ENCODE data around the gene CCL15. TPM values are rescaled to one million over a fixed set of nuclear protein-coding genes. Genes with fewer than 3 reads are reported as not detected.

The CCL15 gene
- total RNA-seq: 1 to 10 TPM in 1 of 2 donors, under 1 TPM in 1; 0.23 to 1.3 TPM
- under 1 TPM in 4 of 6 donors, not detected in 2; 0.15 to 0.43 (median 0.33) TPM for polyA plus RNA-seq (ENCODE audit: insufficient read length in 6 of 6)
- long read RNA-seq, donor 1, partial matches to known transcripts: 0 of 1 reads
- long read RNA-seq, donor 1, other reads (novel, unspliced or antisense): 0 of 1 reads
- long read RNA-seq, donor 2: 0 reads
- long read RNA-seq, donor 3, partial matches to known transcripts: 0 of 1 reads
- long read RNA-seq, donor 3, other reads (novel, unspliced or antisense): 0 of 1 reads
- long read RNA-seq, donor 4, partial matches to known transcripts: 0 of 2 reads
- long read RNA-seq, donor 4, other reads (novel, unspliced or antisense): 0 of 2 reads
- long read RNA-seq, donor 5: 0 reads
- long read RNA-seq, donor 6: 0 reads
- long read RNA-seq, donor 7: 0 reads
- long read RNA-seq, donor 8: 0 reads
- long read RNA-seq, donor 9: 0 reads
- long read RNA-seq, donor 10, partial matches to known transcripts: 0 of 1 reads
- long read RNA-seq, donor 10, other reads (novel, unspliced or antisense): 0 of 1 reads
- long read RNA-seq, donor 11: 0 reads
- long read RNA-seq, donor 12: 0 reads

DNA sequence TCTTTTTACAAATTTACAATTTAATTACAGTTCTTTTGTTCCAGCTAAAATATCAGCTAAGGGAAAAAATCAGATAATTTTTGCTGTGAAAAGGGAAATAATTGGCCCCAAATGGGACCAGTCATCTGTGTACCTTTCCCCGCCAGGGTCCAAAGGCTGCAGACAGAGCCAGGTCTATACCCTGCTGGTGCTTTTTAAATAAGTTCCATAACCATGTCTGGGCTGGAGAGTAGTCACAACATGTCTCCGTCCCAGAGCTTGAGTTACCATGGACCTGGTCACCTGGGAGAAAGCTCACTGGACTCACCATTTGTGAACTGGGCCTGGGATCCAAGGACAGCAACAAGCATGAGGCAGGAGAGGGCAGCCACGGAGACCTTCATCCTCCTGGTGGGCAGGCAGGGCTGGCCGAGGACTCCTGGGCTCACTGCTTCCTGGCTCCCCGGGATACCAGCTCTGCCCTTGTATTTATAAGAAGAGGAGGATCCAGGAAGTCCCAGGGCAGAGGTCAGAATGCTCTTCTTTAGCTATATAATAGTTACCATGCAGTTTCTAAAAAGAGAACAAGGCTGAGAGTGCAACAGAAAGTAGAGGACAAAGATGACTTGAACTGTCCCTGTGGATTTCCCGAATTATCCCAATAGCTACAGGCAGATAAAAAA is at the start of gene CCL15:
TSS of gene CCL15 (minus strand) at position 444 of the 662 bp plus-strand sequence. CDS start at position 383, 61 bp downstream.
- TF ChIP-seq, protein P1, sequence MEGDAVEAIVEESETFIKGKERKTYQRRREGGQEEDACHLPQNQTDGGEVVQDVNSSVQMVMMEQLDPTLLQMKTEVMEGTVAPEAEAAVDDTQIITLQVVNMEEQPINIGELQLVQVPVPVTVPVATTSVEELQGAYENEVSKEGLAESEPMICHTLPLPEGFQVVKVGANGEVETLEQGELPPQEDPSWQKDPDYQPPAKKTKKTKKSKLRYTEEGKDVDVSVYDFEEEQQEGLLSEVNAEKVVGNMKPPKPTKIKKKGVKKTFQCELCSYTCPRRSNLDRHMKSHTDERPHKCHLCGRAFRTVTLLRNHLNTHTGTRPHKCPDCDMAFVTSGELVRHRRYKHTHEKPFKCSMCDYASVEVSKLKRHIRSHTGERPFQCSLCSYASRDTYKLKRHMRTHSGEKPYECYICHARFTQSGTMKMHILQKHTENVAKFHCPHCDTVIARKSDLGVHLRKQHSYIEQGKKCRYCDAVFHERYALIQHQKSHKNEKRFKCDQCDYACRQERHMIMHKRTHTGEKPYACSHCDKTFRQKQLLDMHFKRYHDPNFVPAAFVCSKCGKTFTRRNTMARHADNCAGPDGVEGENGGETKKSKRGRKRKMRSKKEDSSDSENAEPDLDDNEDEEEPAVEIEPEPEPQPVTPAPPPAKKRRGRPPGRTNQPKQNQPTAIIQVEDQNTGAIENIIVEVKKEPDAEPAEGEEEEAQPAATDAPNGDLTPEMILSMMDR (IDR thresholded peaks at IDR 0.05): no peak
- DNase-seq (no peak), ATAC-seq (no peak)
- no peaks in the 10 kb centered on the region for H3K9me3 ChIP-seq
- H3K27ac ChIP-seq: no peak within 1 kb of the TSS
- intact Hi-C loops (cut with DNase I): no loop called here
- H3K27me3 ChIP-seq: no peaks in the 10 kb centered on the region
- no peak within 1 kb of the TSS for H3K4me3 ChIP-seq
- no peaks in the 10 kb centered on the region for H3K36me3 ChIP-seq
- H3K4me1 ChIP-seq: no peaks in the 10 kb centered on the region

DNA sequence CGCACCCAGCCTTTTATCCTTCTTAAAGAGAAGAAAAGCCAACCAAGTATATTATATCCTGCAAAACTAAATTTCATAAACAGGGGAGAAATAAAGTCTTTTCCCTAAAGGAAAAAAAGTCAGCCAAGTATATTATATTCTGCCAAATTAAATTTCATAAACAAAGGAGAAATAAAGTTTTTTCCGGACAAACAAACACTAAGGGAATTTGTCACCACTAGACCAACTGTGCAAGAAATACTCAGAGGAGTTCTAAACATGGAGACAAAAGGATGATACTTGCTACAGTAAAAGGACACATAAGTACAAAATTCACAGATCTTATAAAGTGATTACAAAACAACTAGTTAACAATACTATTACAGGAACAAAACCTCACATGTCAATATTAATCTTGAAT is 48.3 kb upstream of the CCL15 start:
- no peak for ATAC-seq
- Histone ChIP-seq H3K27me3 (no peaks in the 10 kb centered on the region), H3K4me3 (no peak overlapping the region), H3K4me1 (no peaks in the 10 kb centered on the region), H3K27ac (no peak overlapping the region), H3K36me3 (no peaks in the 10 kb centered on the region), H3K9me3 (peaks cover 0 to 41% of the 10 kb centered on the region in 2 donors)
- DNase-seq: no peak
- TF ChIP-seq, protein P1 (IDR thresholded peaks at IDR 0.05): no peak
- intact Hi-C loops (cut with DNase I): no loop called here

DNA sequence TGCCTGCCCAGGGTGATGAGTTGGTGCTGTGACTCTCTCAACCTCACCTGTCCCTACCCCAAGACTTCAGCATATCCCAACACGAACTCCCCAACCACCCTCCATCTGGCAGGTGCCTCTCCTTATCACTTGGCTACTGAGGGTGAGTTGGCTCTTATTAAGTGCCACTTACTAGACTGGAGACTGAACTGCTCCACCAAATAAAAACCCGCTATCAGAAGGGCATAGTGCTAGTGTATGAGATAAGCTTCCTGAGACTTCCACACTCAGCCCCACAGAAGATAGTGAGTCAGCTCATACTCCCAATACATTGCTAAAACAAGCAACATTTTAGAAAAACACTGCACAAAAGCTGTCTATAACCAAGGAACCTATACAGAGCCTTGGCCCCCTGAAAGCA is 46.7 kb upstream of the CCL15 start:
- intact Hi-C loops (cut with DNase I): no loop called here
- peaks cover 0 to 41% of the 10 kb centered on the region in 2 donors for H3K9me3 ChIP-seq
- TF ChIP-seq, protein P1 (IDR thresholded peaks at IDR 0.05): no peak

GRCh38 chr17:36036235-36036634 is 34.9 kb upstream of the CCL15 start:
- intact Hi-C loops (cut with DNase I): no loop called here
- DNase-seq: peak in 1 of 4 donors; percentile 51

More for the DNA sequence above, 46.7 kb upstream of the CCL15 start:
- no peak for DNase-seq
- Histone ChIP-seq H3K36me3 (no peaks in the 10 kb centered on the region), H3K4me3 (no peak overlapping the region), H3K27ac (no peak overlapping the region), H3K4me1 (no peaks in the 10 kb centered on the region), H3K27me3 (no peaks in the 10 kb centered on the region)
- no peak for ATAC-seq

More at GRCh38 chr17:36036235-36036634, 34.9 kb upstream of the CCL15 start:
- Histone ChIP-seq H3K27ac (peak overlapping the region in 1 of 2 donors; percentile 55), H3K36me3 (no peaks in the 10 kb centered on the region), H3K4me1 (no peaks in the 10 kb centered on the region), H3K9me3 (no peaks in the 10 kb centered on the region), H3K27me3 (no peaks in the 10 kb centered on the region), H3K4me3 (no peak overlapping the region)
- ATAC-seq: peak; percentile 55
- TF ChIP-seq, protein P1 (IDR thresholded peaks at IDR 0.05): no peak
